Activated T-cell treated with anti-CD3 and anti-CD28 coated beads, Interleukin-2, amount 50 U/mL, for 24 hours (primary cell): ENCODE data around the gene INTS11.

Experiments
- DNase-seq: peaks from one replicate; pipeline ENCODE4 v3.0.0-alpha.2; 2020
- H3K27ac Mint-ChIP-seq: 2 replicates; pipeline ENCODE4 v1.8.0; 2020; ENCODE audit warnings: mild to moderate bottlenecking, mixed read lengths
- H3K27me3 Mint-ChIP-seq: 2 replicates; pipeline ENCODE4 v1.8.0; 2020; ENCODE audit warnings: mixed read lengths
- H3K36me3 Mint-ChIP-seq: 2 replicates; pipeline ENCODE4 v1.8.0; 2020; ENCODE audit warnings: low read depth, mixed read lengths
- H3K4me1 Mint-ChIP-seq: 2 replicates; pipeline ENCODE4 v1.8.0; 2020; ENCODE audit warnings: low read depth, mixed read lengths
- H3K4me3 Mint-ChIP-seq: 2 replicates; pipeline ENCODE4 v1.8.0; 2020; ENCODE audit warnings: mild to moderate bottlenecking, moderate library complexity, mixed read lengths
- H3K9me3 Mint-ChIP-seq: 2 replicates; pipeline ENCODE4 v1.8.0; 2020; ENCODE audit warnings: mixed read lengths

Gene INTS11

GRCh38 chr1:1361233-1361981 lies 36.9 kb upstream of the INTS11 start:
- no peak for DNase-seq
- Mint-ChIP-seq H3K9me3 (no peaks in the 10 kb centered on the region), H3K27me3 (peaks cover 21% of the 10 kb centered on the region)

DNA sequence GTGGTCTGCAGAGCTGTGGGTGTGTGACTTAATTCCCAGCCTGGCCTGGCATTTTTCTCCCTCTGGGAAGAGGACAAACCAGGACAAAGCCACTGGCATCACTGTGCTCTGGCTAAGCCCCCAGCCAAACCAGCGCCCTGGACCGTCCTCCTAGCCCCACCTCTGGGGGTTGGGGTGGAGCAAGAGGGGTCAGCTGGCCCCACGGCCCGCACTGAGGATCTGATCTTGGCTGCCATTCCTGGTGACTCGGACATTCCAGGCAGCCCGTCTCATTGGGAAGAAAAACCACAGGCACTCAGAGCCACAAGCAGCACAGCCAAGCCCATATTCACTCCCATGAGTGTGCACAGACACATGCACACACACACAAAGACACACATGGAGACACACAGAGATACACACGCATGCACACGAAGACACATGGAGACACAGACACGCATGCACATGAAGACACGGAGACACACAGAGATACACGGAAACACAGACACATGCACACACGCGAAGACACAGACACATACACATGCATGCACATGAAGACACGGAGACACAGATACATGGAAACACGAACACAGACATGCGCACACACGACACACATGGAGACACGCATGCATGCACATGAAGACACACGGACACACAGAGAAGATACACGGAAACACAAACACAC lies 36.2 kb upstream of the INTS11 start:
- Mint-ChIP-seq H3K36me3 (no peaks in the 10 kb centered on the region), H3K4me3 (no peak overlapping the region), H3K27me3 (peaks cover 21% of the 10 kb centered on the region), H3K4me1 (peaks cover 11% of the 10 kb centered on the region), H3K9me3 (no peaks in the 10 kb centered on the region), H3K27ac (no peak overlapping the region)
- DNase-seq, result no peak

More at GRCh38 chr1:1361233-1361981, 36.9 kb upstream of the INTS11 start:
- no peaks in the 10 kb centered on the region for H3K36me3 Mint-ChIP-seq
- H3K4me3 Mint-ChIP-seq, result no peak overlapping the region
- peaks cover 11% of the 10 kb centered on the region for H3K4me1 Mint-ChIP-seq
- no peak overlapping the region for H3K27ac Mint-ChIP-seq

DNA sequence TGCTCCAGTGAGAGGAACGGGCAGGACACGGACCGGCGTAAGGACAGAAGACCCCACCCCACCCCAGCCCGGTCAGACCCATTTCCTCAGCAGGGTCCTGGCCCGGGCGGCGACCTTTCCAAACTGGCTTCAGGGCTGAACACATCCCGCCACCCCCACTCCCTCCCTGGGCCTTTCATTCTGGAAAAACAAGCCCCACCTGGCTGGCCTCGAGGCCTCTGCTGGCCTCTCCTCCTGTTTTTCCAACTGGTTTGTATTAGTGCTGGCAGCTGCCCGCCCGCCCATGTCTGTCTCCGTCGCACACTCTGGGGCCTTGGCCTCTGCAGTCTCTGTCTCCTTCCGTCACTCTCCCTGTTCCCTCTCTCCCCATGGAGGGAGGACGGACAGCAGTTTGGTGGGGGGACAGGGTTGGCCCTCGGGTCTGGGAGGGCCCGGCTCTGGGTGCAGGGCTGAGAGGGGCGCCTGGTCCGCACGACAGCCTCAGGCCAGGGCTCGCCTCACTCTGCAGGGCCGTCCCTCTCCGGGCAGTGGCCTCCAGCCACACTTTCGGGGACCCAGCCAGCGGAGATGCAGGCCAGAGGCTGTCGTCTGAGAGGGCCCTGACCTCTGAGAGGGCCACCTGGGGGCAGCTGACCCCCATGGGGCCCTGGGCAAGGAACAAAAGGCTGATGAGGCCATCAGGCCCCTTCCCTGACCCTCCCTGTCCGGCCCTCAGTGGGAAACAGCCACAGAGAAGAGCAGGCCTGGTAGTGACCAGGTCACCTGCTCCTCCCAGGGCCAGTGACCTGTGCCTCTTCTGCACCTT lies 35.4 kb upstream of the INTS11 start:
- H3K27me3 Mint-ChIP-seq, result peaks cover 21% of the 10 kb centered on the region
- no peak overlapping the region for H3K27ac Mint-ChIP-seq
- no peak for DNase-seq
- no peaks in the 10 kb centered on the region for H3K36me3 Mint-ChIP-seq
- H3K9me3 Mint-ChIP-seq, result no peaks in the 10 kb centered on the region
- peaks cover 11% of the 10 kb centered on the region for H3K4me1 Mint-ChIP-seq
- no peak overlapping the region for H3K4me3 Mint-ChIP-seq

DNA sequence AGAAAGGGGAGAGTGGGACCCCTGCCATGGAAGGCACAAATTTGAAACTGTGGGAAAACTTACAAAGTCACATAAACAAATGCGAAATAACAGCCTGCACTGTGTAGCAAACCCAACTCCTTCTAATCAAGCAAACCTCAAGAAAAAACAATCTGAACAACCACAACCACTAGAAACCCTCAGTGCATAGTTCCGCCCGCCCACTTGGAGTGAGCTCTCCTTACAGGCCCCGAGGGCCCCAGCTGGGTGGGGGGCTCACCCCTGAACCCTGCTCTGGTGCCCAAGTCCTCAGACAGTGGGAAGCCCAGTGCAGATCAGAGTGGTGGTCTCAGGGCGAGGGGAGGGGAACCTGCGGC lies 34.8 kb upstream of the INTS11 start:
- peaks cover 22% of the 10 kb centered on the region for H3K27me3 Mint-ChIP-seq
- H3K36me3 Mint-ChIP-seq, result no peaks in the 10 kb centered on the region
- H3K9me3 Mint-ChIP-seq, result no peaks in the 10 kb centered on the region
- H3K4me1 Mint-ChIP-seq, result peaks cover 11% of the 10 kb centered on the region
- no peak overlapping the region for H3K4me3 Mint-ChIP-seq
- H3K27ac Mint-ChIP-seq, result no peak overlapping the region
- DNase-seq, result no peak

- H3K27me3 Mint-ChIP-seq, result peaks cover 28% of the 10 kb centered on the region
- DNase-seq, result no peak
- H3K36me3 Mint-ChIP-seq, result no peaks in the 10 kb centered on the region
- H3K27ac Mint-ChIP-seq, result no peak within 1 kb of the TSS
- peaks cover 13% of the 10 kb centered on the region for H3K4me1 Mint-ChIP-seq
- H3K4me3 Mint-ChIP-seq, result no peak within 1 kb of the TSS
- no peaks in the 10 kb centered on the region for H3K9me3 Mint-ChIP-seq
These were observed 34.2 kb upstream of the INTS11 start, which contains the start of gene MXRA8 for GRCh38 chr1:1358433-1359271. MXRA8 (minus strand) TSS chr1:1358555; CDS start chr1:1358504, 51 bp downstream.

DNA sequence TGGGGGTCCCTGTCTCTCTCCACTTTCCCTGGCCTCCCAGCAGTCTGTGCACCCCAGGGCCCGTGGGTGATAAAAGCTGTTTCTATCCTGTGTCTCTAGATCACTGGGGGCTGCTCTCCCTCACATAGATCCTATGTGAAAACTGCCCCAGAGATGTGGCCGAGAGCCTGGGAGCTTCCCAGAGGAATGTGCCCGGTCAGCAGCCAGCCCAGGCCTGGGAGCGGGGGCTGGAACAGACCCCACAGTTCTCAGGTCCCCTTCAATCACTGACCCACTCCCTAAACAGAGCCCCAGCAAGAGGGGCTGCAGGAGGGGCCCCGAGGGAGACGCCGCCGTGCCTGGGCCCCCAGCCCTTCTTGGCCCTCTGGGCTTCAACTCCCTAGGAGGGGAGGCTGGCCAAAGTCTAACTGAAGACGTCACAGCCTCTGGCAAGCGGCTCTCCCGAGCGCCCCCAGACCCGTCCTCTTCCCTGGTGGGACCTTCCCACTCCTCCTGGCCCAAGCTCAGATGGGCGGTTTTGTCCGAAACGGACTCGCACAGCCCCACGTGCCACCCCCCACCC lies 33.5 kb upstream of the INTS11 start:
- Mint-ChIP-seq H3K9me3 (no peaks in the 10 kb centered on the region), H3K4me3 (no peak overlapping the region), H3K36me3 (no peaks in the 10 kb centered on the region), H3K4me1 (peaks cover 13% of the 10 kb centered on the region), H3K27me3 (peaks cover 35% of the 10 kb centered on the region), H3K27ac (no peak overlapping the region)
- no peak for DNase-seq

DNA sequence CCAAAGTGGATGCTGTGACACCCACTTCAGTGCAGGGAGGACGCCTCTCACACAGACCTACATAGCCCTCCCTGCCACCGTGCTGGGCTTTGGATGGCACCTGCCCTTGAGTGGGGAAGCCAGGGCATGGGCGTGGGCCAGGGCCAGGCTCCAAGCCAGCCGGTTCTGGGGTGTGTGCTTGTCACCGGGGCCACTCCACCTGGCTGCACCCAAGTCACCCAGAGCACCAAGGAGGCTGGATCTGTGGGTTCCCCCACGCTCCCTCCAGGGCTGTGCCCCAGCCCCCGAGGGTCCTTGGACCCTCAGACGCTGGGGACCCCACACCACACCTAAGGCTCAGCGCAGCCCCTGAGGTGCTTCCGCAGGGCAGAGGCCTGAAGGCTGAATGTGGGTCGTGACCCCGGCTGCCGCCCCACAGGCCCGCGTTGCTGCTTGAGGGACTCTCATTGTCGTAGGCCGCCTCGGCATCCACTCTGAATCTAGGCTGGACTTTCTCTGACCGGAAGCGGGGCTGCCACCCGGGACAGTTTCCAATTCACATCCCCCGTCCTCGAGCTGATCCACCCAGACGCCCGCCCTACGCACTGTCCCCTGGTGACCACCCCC lies 32.4 kb upstream of the INTS11 start:
- Mint-ChIP-seq H3K27me3 (peaks cover 44% of the 10 kb centered on the region), H3K4me3 (no peak overlapping the region), H3K9me3 (no peaks in the 10 kb centered on the region), H3K27ac (no peak overlapping the region), H3K36me3 (no peaks in the 10 kb centered on the region), H3K4me1 (peaks cover 18% of the 10 kb centered on the region)
- DNase-seq, result no peak

DNA sequence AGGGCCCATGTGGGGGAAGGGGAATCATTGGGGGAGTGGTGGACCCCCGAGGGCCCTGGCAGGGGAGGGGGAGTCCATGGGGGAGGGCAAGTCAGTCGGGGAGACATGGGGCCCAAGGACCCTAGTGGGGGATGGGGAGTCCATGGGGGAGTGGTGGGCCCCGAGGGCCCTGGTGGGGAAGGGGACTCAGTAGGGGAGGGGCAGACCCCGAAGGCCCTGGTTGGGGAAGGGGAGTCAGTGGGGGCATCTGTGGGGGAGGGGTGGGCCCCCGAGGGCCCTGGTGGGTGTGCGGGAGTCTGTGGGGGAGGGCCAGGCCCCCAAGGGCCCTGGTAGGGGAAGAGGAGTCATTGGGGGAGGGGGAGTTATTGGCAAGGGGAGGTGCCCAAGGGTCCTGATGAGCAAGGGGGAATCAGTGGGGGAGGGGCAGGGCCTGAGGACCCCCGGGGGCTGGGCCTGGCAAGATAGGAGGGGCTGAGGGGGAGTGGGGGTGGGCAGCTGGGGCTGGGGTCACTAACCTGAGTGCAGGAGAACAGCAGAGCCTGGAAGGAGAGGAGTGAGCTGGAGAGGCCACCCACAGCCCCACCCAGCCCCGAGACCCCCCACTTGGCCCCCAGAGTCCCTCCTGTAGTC lies 31.8 kb upstream of the INTS11 start:
- H3K27me3 Mint-ChIP-seq, result peaks cover 43% of the 10 kb centered on the region
- no peaks in the 10 kb centered on the region for H3K36me3 Mint-ChIP-seq
- no peak overlapping the region for H3K27ac Mint-ChIP-seq
- peaks cover 18% of the 10 kb centered on the region for H3K4me1 Mint-ChIP-seq
- no peak for DNase-seq
- H3K4me3 Mint-ChIP-seq, result no peak overlapping the region
- no peaks in the 10 kb centered on the region for H3K9me3 Mint-ChIP-seq

- Mint-ChIP-seq H3K36me3 (no peaks in the 10 kb centered on the region), H3K27me3 (peaks cover 40% of the 10 kb centered on the region), H3K4me1 (peaks cover 18% of the 10 kb centered on the region), H3K9me3 (no peaks in the 10 kb centered on the region), H3K4me3 (no peak overlapping the region), H3K27ac (no peak overlapping the region)
- no peak for DNase-seq
These were observed 31.0 kb upstream of the INTS11 start for GRCh38 chr1:1355416-1355815.

- H3K36me3 Mint-ChIP-seq, result no peaks in the 10 kb centered on the region
- H3K27me3 Mint-ChIP-seq, result peaks cover 40% of the 10 kb centered on the region
- H3K4me1 Mint-ChIP-seq, result peaks cover 18% of the 10 kb centered on the region
- no peak overlapping the region for H3K4me3 Mint-ChIP-seq
- no peak overlapping the region for H3K27ac Mint-ChIP-seq
- H3K9me3 Mint-ChIP-seq, result no peaks in the 10 kb centered on the region
- peak; percentile 59 for DNase-seq
These were observed 30.1 kb upstream of the INTS11 start for GRCh38 chr1:1354271-1355247.

- Mint-ChIP-seq H3K4me1 (peaks cover 10% of the 10 kb centered on the region), H3K36me3 (no peaks in the 10 kb centered on the region)
These were observed 29.1 kb upstream of the INTS11 start for GRCh38 chr1:1353389-1354151.

More at GRCh38 chr1:1353389-1354151, 29.1 kb upstream of the INTS11 start:
- no peak overlapping the region for H3K27ac Mint-ChIP-seq
- peaks cover 36% of the 10 kb centered on the region for H3K27me3 Mint-ChIP-seq
- DNase-seq, result no peak
- no peak overlapping the region for H3K4me3 Mint-ChIP-seq
- no peaks in the 10 kb centered on the region for H3K9me3 Mint-ChIP-seq
